B cell (primary cell): ENCODE data around the gene PAIP2B. TPM values are rescaled to one million over a fixed set of nuclear protein-coding genes. Genes with fewer than 3 reads are reported as not detected.

Source experiments
- ATAC-seq: fragments of 200-7000 bp; cut with Tn5 transposase; one replicate; pipeline ENCODE4 v1.10.0; 2021; ENCODE audit warnings: low read depth, mild to moderate bottlenecking, moderate number of reproducible peaks, moderate library complexity
- CTCF ChIA-PET: fragments of 350-600 bp; sonication (Branson Sonifier 250); formaldehyde crosslinking; loops from one replicate; lab custom pipeline; 2021; ENCODE audit warnings: antibody characterized with exemption, inconsistent platforms; lab: Charles Lee
- POLR2A ChIA-PET: fragments of 350-600 bp; sonication (Branson Sonifier 250); formaldehyde crosslinking; loops from one replicate; lab custom pipeline; 2021; ENCODE audit warnings: antibody characterized with exemption; lab: Charles Lee
- DNase-seq: peaks from one replicate; pipeline ENCODE4 v3.0.0; 2013
- H2AFZ ChIP-seq: 2 replicates; pipeline ENCODE4 v1.6.1; 2012; ENCODE audit warnings: mild to moderate bottlenecking, low read depth, low read length; ENCODE audit not compliant: insufficient read depth, poor library complexity, severe bottlenecking
- H3K27ac ChIP-seq, 2 donors: 1 replicate in 1 of 2; 2 replicates in 1 of 2; pipeline ENCODE4 v1.5.1; 2012 to 2013; ENCODE audit warnings: low read length in 2 of 2, mild to moderate bottlenecking in 2 of 2, moderate library complexity in 1 of 2
- H3K27me3 ChIP-seq, 4 experiments: fragments of 200-600 bp in 1 of 4; sonication (generic) in 1 of 4; replicated peaks in 1 of 4; 1 replicate in 2 of 4; 2 replicates in 2 of 4; pipeline versions ENCODE4 v1.6.1 to v1.7.0; 2013 to 2016; ENCODE audit warnings: low read length in 3 of 4, mild to moderate bottlenecking in 2 of 4, mixed read lengths in 1 of 4, moderate library complexity in 1 of 4; ENCODE audit not compliant: insufficient read depth in 4 of 4, control insufficient read depth in 3 of 4; ENCODE audit errors: control extremely low read depth in 1 of 4
- H3K36me3 ChIP-seq, 2 experiments: replicated peaks in 1 of 2; 1 replicate in 1 of 2; 2 replicates in 1 of 2; pipeline versions ENCODE4 v1.6.1 to v1.7.1; 2013; ENCODE audit warnings: low read length in 1 of 2; ENCODE audit not compliant: insufficient read depth in 2 of 2, control insufficient read depth in 1 of 2; ENCODE audit errors: control extremely low read depth in 1 of 2, extremely low read depth in 1 of 2
- H3K4me1 ChIP-seq, 2 donors: fragments of 200-600 bp in 1 of 2; sonication (generic) in 1 of 2; 1 replicate in 1 of 2; 2 replicates in 1 of 2; pipeline versions ENCODE4 v1.5.1 to v1.6.1; 2013 to 2017; ENCODE audit warnings: low read length in 2 of 2; ENCODE audit not compliant: control insufficient read depth in 2 of 2, insufficient read depth in 2 of 2
- H3K4me2 ChIP-seq: replicated peaks from 2 replicates; pipeline ENCODE3; 2012; ENCODE audit warnings: mild to moderate bottlenecking, low read depth, low read length; ENCODE audit not compliant: poor library complexity, severe bottlenecking
- H3K4me3 ChIP-seq, 5 experiments: fragments of 200-600 bp in 1 of 5; sonication (generic) in 1 of 5; 1 replicate in 3 of 5; 2 replicates in 2 of 5; pipeline versions ENCODE4 v1.5.1 to v1.7.0; 2011 to 2016; ENCODE audit warnings: low read length in 4 of 5, mild to moderate bottlenecking in 4 of 5, low read depth in 2 of 5, control low read depth in 1 of 5, moderate library complexity in 1 of 5; ENCODE audit not compliant: insufficient read depth in 1 of 5; ENCODE audit errors: control extremely low read depth in 1 of 5, extremely low read depth in 1 of 5
- H3K79me2 ChIP-seq: fragments of 200-600 bp; sonication (generic); one replicate; pipeline ENCODE4 v1.6.0; 2016; ENCODE audit warnings: low read length; ENCODE audit not compliant: control insufficient read depth, insufficient read depth
- H3K9ac ChIP-seq: fragments of 200-600 bp; sonication (generic); 2 replicates; pipeline ENCODE4 v1.6.1; 2017; ENCODE audit warnings: mild to moderate bottlenecking, low read length, moderate library complexity
- H3K9me3 ChIP-seq, 3 donors: one replicate each; pipeline versions ENCODE4 v1.6.1 to v1.7.1; 2013; ENCODE audit warnings: low read length in 2 of 3; ENCODE audit not compliant: control insufficient read depth in 2 of 3, insufficient read depth in 1 of 3; ENCODE audit errors: control extremely low read depth in 1 of 3
- H4K20me1 ChIP-seq: 2 replicates; pipeline ENCODE4 v1.6.0; 2012; ENCODE audit warnings: mild to moderate bottlenecking, low read length; ENCODE audit not compliant: insufficient read depth, control insufficient read depth, poor library complexity, severe bottlenecking
- H3K27ac Mint-ChIP-seq: one replicate; pipeline ENCODE4 v1.8.0; 2021; ENCODE audit warnings: mixed read lengths
- H3K27me3 Mint-ChIP-seq: one replicate; pipeline ENCODE4 v1.8.0; 2021; ENCODE audit warnings: mixed read lengths
- H3K4me1 Mint-ChIP-seq: one replicate; pipeline ENCODE4 v1.8.0; 2021; ENCODE audit warnings: mixed read lengths
- H3K4me3 Mint-ChIP-seq: one replicate; pipeline ENCODE4 v1.8.0; 2021; ENCODE audit warnings: mixed read lengths
- H3K9me3 Mint-ChIP-seq: one replicate; pipeline ENCODE4 v1.8.0; 2022; ENCODE audit warnings: mixed read lengths; ENCODE audit not compliant: insufficient read depth
- EZH2 ChIP-seq: IDR thresholded peaks from 2 replicates; pipeline ENCODE4 v1.6.1; 2012; ENCODE audit warnings: borderline replicate concordance, low read depth, mild to moderate bottlenecking, moderate library complexity, low read length; ENCODE audit not compliant: insufficient read depth, poor library complexity, severe bottlenecking
- WGBS: methylation state at CpG from one replicate; pipeline ENCODE4 v1.1.5; 2013; ENCODE audit warnings: missing lambda C conversion rate; ENCODE audit not compliant: insufficient coverage; 5-methylcytosine and 5-hydroxymethylcytosine counted together
- intact Hi-C: fragments of 100-400 bp; cut with micrococcal nuclease; formaldehyde crosslinking; loops from one replicate; pipeline ENCODE4 v1.10.0; 2022
- polyA plus RNA-seq: library from polyadenylated mRNA; depleted of rRNA; stranded (reverse); fragments of >200 nt; gene quantifications from 2 replicates; pipeline ENCODE4 v1.2.3, GENCODE V29; 2012
- total RNA-seq, 2 donors: library from RNA; stranded (reverse); fragments of 120-200 nt in 1 of 2; gene quantifications; 1 replicate in 1 of 2; 2 replicates in 1 of 2; pipeline versions ENCODE4 v1.2.3 to v1.2.4, GENCODE V29; 2013 to 2022
- TF ChIP-seq, protein P1 (sequence below): fragments of 200-600 bp; IDR thresholded peaks from one replicate; pipeline ENCODE4 v1.8.0; 2022; ENCODE audit warnings: antibody characterized with exemption, mild to moderate bottlenecking

The PAIP2B gene
- total and polyA plus RNA-seq, 2 donors (not counting 1 experiment from before 2014, with no cell fraction given), result 4.7 to 10.2 TPM

DNA sequence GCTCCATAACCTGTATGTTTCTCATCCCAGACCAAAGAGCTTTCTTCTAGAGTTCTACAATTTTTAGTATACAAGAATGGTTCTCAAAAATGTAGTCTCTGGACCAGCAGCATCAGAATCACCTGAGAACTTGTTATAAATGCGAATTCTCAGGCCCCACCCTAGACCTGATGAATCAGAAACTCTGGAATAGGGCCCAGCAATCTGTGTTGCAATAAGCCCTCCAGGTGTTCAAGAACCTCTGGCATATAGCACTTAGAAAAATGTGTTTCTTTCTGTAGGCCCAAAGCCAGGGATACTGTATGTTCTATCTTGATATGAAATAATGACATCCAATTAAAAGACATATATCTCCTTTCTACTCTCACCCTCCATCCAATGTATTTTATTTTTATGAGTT lies 10.4 kb downstream of the PAIP2B start:
- WGBS, result 90% methylated on average over 1 of the region's 1 CpG
- Histone ChIP-seq H3K27ac (no peak overlapping the region), H3K4me1 (peaks cover 0 to 3% of the 10 kb centered on the region in 2 donors), H2AFZ (no peak overlapping the region), H3K4me2 (no peak overlapping the region), H3K9ac (no peak overlapping the region), H4K20me1 (peaks cover 13% of the 10 kb centered on the region), H3K4me3 (no peak overlapping the region), H3K79me2 (peaks cover 30% of the 10 kb centered on the region), H3K27me3 (no peaks in the 10 kb centered on the region), H3K36me3 (peaks cover 0 to 3% of the 10 kb centered on the region in 2 experiments), H3K9me3 (peaks cover 0 to 1% (median 0%) of the 10 kb centered on the region in 3 donors)
- no peak overlapping the region for H3K27ac Mint-ChIP-seq
- CTCF ChIA-PET, result no interaction called here
- intact Hi-C loops, result no loop called here
- no peak for DNase-seq
- no peak overlapping the region for H3K4me3 Mint-ChIP-seq
- no peaks in the 10 kb centered on the region for H3K9me3 Mint-ChIP-seq
- POLR2A ChIA-PET, result no interaction called here
- no peaks in the 10 kb centered on the region for H3K27me3 Mint-ChIP-seq
- H3K4me1 Mint-ChIP-seq, result peaks cover 12% of the 10 kb centered on the region
- no peak for ATAC-seq
- TF ChIP-seq EZH2, result no peak
- TF ChIP-seq, protein P1, sequence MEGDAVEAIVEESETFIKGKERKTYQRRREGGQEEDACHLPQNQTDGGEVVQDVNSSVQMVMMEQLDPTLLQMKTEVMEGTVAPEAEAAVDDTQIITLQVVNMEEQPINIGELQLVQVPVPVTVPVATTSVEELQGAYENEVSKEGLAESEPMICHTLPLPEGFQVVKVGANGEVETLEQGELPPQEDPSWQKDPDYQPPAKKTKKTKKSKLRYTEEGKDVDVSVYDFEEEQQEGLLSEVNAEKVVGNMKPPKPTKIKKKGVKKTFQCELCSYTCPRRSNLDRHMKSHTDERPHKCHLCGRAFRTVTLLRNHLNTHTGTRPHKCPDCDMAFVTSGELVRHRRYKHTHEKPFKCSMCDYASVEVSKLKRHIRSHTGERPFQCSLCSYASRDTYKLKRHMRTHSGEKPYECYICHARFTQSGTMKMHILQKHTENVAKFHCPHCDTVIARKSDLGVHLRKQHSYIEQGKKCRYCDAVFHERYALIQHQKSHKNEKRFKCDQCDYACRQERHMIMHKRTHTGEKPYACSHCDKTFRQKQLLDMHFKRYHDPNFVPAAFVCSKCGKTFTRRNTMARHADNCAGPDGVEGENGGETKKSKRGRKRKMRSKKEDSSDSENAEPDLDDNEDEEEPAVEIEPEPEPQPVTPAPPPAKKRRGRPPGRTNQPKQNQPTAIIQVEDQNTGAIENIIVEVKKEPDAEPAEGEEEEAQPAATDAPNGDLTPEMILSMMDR, result no peak

DNA sequence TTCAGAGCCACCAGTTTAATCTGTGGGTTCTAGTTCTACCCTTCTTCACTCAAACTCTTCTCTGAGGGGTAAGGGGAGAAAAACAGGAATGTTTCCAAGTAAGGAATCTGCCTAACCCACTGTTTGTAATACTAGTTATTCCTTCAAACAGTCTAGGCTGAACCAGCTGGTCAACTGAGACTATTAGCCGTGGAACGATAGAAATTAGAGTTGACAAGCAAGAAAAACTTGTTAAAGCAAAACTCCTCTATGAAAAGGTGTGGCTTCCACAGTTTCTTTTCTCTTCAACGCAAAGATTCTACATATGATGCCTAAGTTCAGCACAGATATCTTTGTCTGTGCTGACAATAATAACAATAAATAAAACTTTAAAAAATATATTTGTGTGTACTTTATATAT lies 11.5 kb downstream of the PAIP2B start:
- Mint-ChIP-seq H3K27me3 (no peaks in the 10 kb centered on the region), H3K9me3 (no peaks in the 10 kb centered on the region), H3K4me1 (peaks cover 5% of the 10 kb centered on the region), H3K27ac (no peak overlapping the region), H3K4me3 (no peak overlapping the region)
- no peak overlapping the region for H2AFZ ChIP-seq
- no peak overlapping the region for H3K4me3 ChIP-seq
- H3K27ac ChIP-seq, result no peak overlapping the region
- H3K79me2 ChIP-seq, result peaks cover 22% of the 10 kb centered on the region
- ATAC-seq (no peak), DNase-seq (no peak)
- H3K36me3 ChIP-seq, result no peaks in the 10 kb centered on the region
- POLR2A ChIA-PET, result no interaction called here
- H3K4me1 ChIP-seq, result no peaks in the 10 kb centered on the region
- no peak overlapping the region for H3K9ac ChIP-seq
- WGBS, result no CpG with 5 or more reads among the region's 3 CpGs
- no peaks in the 10 kb centered on the region for H3K27me3 ChIP-seq
- peaks cover 0 to 1% (median 0%) of the 10 kb centered on the region in 3 donors for H3K9me3 ChIP-seq
- no peak overlapping the region for H3K4me2 ChIP-seq
- CTCF ChIA-PET, result no interaction called here
- intact Hi-C loops, result no loop called here
- TF ChIP-seq EZH2, result no peak
- TF ChIP-seq, protein P1, result no peak
- peaks cover 20% of the 10 kb centered on the region for H4K20me1 ChIP-seq
